Stimulated activated CD4-positive, alpha-beta T cell treated with anti-CD3 and anti-CD28 coated beads, Interleukin-1b, Interleukin-23, amount 100 ng/mL, for 4 hours (primary cell): ENCODE measurements around the gene GPR75.
"Not testable (repeated sequence)": the region's sequence is repeated elsewhere in the genome, so short reads cannot be mapped to it uniquely, and the experiment has no call there.

Experiments
- DNase-seq, 2 donors: peaks; one replicate each; pipeline ENCODE4 v3.0.0-alpha.2; 2020; ENCODE audit warnings: low read depth in 2 of 2

The GPR75 gene

DNA sequence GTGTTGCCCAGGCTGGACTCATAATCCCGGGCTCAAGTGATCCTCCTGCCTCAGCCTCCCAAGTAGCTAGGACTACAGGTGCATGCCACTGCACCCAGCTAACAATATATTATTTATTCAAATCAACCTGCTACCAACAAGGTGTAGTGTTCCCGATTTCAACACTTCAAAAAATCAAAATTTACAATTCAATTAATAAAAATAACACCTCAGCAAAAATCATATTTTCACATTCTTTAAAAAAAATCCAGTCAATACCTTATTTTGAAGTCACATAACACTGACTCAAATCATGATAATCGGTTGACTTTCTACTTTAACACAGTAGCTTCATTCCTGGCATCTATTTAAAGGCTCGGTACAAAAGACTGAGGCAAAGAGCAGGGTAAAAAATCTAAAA is 7.2 kb downstream of the GPR75 start:
- DNase-seq = no peak

DNA sequence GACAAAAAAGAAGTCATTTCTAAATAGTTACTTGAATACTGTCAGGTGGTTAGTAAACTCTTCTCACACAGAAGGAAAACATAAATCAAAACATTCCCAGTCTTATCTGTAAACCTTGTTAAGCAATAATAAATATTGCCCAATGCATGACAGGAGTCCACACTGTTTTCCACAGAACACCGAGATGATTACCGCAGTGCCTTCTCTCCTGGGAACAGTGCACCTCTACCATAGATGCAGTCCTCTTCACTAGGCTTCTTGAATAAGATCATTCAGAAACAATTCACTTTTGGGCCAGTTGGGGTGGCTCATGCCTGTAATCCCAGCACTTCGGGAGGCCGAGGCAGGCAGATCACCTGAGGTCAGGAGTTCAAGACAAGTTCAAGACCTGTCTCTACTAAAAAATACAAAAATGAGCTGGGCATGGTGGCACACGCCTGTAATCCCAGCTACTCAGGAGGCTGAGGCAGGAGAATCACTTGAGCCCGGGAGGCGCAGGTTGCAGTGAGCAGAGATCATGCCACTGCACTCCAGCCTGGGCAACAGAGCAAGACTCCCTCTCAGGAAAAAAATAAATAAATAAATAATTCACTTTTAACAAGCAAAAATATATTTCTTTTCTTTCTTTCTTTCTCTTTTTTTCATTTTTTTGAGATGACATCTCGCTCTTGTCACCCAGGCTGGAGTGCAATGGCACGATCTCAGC is 8.6 kb downstream of the GPR75 start:
- not testable (repeated sequence) for DNase-seq

DNA sequence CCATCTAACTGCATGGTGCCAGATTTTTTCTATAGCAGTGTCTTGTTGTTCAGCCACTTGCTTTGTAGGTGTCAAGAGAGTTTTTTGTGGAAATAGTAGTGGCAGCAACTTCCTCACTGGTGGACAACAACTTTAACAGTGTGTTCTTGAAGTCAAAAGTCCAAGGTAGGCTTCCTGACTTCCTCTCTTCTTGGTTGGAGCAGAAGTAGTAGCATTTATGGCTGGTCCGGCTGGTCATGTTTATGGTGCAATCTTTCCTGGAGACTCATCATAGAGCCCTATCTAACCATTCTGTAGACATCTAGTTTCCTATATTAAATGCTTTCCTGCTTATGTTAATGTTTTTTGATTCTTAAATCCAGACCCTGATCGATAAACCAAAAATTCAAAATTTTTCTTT is 11.7 kb downstream of the GPR75 start:
- no peak for DNase-seq

DNA sequence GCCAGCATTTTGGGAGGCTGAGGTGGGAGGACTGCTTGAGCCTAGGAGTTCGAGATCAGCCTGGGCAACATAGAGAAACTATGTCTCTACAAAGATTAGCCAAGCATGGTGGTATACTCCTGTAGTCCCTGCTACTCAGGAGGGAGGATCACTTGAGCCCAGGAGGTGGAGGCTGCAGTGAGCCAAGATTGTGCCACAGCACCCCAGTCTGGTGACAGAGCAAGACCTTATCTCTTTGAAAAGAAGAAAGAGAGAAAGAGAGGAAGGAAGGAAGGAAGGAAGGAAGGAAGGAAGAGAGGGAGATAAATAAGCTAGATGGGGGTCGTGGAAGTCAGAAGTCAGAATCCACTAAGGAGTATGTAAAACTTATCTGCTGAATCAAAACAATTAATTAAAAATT is 16.2 kb downstream of the GPR75 start:
- no peak for DNase-seq

DNA sequence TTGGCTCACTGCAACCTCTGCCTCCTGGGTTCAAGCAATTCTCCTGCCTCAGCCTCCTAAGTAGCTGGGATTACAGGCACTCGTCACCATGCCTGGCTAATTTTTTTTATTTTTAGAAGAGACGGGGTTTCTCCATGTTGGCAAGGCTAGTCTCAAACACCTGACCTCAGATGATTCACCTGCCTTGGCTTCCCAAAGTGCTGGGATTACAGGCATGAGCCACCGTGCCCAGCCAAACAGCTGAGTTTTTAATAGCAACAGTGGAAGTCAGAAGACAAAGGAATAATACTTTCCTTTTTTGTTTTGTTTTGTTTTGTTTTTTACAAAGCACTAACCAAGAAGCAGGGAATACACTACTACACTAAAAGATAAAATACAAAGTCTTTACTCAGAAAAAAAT is 16.9 kb downstream of the GPR75 start:
- DNase-seq = no peak

DNA sequence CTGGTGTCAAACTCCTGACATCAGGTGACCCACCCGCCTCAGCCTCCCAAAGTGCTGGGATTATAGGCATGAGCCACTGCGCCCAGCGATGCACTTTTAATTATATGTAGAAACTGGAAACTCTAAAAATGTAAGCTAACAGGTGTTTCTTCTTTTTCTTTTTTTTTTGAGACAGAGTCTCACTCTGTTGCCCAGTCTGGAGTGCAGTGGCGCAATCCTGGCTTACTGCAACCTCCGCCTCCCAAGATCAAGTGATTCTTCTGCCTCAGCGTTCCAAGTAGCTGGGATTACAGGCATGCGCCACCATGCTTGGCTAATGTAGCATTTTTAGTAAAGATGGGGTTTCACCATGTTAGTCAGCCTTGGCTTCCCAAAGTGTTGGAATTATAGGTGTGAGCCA is 18.1 kb downstream of the GPR75 start:
- not testable (repeated sequence) for DNase-seq

DNA sequence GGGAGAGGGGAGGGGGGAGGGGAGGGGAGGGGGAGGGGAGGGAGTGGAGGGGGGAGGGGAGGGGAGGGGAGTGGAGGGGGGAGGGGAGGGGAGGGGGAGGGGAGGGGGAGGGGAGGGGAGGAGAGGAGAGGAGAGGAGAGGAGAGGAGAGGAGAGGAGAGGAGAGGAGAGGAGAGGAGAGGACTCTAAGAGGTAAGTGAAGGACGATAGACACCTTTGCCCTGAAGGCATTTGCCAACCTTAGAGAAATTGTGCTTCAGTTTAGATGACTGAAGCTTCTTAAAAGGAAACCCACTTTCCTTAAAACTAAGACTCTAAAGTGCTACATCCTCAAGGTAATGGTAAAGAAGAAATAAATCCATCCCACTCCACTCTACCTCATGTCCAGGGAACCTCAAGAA is 19.2 kb downstream of the GPR75 start:
- no peak for DNase-seq

DNA sequence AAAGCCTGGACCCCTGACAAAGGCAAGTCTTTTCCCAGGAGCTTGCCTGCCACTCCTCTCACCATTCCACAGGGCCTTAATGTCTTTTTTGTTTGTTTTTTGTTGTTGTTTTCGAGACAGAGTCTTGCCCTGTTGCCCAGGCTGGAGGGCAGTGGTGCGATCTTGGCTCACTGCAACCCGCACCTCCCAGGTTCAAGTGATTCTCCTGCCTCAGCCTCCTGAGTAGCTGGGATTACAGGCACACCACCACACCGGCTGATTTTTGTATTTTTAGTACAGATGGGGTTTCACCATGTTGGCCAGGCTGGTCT is 29.8 kb downstream of the GPR75 start:
- not testable (repeated sequence) for DNase-seq

DNA sequence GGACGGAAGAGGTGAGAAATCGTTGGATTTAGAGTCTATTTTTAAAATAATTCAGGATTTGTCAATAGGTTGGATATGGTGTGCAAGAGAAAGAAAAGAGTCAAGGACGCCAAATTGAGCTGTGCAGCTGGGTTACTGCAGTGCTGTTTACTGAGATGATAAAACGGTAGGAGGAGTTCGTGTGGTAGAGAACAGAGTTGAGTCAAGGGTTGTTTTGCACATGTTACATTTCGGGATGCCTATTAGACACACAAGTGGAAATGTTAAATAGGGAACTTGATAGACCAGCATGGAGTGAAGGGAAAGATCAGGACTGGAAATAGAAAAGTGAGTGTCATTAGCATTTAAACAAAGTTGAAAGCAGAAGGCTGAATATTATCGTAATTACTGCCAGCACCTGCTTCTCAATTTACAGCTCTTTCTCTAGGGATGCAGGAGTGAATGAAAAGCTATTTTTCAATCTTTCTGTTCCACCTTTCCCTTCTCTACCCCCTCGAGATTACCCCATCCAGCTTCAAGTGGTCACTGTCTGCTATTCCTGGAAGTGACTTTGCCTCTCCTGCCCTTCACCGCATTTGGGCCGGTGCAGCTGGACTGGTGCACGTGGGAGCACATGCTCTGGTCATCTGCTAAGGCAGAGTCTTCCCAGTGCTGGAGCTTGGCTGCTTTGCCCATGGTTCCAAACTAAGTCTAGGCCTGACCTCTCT is 30.3 kb downstream of the GPR75 start:
- no peak for DNase-seq

DNA sequence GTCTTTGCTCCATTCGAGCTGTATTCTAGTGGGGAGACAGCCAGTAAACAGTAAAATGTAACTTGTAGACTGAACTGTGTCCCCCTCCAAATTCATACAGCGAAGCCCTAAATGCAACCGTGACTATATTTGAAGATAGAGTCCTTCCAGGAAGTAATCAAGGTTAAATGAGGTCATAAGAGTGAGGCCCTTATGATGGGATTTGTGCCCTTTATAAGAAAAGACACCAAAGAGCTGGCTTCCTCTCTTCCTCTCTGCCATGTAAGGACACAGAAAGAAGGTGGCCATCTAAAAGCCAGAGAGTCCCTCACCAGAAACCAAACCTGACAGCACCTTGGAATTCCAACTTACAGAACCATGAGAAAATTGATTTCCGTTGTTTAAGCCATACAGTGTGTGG is 31.4 kb downstream of the GPR75 start:
- no peak for DNase-seq

DNA sequence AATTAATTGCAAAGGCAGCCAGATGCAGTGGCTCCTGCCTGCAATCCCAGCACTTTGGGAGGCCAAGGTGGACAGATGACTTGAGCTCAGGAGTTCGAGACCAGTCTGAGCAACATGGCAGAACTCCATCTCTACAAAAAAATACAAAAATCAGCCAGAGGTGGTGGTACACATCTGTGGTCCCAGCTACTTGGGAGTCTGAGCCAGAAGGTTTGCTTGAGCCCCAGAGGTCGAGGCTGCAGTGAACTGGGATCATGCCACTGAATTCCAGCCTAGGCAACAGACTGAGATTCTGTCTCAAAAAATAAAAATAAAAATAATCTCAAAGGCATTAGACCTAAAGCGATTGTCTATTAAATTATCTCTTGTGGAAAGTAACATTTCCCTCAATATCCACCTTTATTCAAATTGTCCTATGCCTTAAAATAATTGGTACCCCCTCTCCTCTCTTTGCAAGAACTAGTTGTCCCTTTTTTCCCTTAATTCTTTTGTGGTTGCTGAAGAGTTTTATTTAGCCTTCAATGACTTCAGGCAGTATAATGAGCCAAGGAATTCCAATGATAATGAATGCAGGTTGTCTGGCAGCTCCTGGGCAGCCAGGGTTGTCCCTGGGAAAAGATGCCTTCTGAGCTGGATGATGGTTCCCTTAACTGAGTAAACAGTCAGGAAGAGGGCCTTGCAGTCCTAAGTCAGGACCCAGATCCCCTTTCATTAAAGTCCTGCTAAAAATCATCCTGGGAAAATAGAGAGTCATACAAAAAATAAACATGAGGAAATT is 32.2 kb downstream of the GPR75 start:
- no peak for DNase-seq

DNA sequence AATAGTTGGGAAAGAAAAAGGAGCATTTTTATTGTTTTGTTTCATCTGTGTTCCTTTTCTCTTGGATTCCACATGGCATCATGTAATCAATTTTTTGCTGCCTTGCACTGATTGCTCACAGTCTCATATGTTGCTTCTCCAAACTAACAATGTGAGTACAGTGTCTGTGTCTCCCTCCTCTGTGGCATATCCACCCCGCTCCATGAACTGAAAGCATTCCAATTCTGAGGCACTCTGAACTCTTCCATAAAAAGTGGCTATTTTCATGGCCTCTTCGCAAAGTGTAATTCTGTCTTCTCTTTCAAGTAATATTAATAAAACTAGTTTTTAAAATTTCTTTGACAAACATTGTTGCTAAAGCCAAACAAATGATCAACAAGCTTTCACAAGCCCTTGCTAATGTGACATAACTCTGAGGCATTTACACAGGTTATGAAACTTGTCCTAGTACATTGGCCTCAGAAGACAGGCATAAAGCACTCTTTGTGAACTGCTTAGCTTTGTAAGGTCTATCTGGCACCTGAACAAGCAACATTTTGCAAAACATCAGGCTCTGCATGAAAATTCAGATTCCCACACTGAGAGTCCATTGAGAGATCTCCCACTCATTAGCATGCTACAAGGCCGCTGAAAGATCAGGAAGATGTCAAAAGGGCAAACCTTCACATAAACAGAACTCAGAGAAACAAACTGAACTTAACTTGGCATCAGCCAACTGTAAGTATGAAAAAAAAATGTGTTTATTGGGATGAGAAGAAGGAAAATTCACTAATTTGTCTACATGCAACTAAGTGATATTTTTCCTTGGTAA is 33.0 kb downstream of the GPR75 start:
- no peak for DNase-seq

DNA sequence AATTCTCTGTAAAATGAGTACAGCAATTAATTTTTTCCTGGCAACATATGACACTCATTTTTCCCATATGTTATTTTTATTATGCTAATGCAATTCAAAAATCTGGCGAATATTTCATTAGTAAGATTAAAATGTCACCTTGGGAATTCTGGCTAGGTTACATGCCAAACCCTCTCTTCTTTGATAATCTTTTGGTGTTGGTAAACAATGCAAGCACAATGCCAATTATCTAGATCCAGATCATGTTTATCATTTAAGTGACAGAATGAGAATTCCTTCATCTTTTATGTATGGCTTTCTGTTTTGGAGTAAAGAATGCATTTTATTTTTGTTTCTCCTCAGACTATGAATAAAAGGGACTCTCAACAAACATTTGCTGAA is 33.7 kb downstream of the GPR75 start:
- no peak for DNase-seq

DNA sequence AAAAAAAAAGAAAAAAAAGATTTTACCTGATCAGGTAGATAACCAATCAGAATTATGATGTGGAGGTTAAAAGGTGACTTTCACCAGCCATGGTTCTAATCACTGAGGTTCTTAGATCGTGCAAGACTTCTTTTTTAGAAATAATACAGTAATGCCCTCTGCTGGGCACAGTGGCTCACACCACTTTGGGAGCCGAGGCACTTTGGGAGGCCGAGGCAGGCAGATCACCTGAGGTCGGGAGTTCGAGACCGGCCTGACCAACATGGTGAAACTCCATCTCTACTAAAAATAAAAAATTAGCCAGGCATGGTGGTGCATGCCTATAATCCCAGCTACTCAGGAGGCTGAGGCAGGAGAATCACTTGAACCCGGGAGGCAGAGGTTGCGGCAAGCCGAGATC is 36.1 kb downstream of the GPR75 start:
- peak in 1 of 2 donors; percentile 3 for DNase-seq

DNA sequence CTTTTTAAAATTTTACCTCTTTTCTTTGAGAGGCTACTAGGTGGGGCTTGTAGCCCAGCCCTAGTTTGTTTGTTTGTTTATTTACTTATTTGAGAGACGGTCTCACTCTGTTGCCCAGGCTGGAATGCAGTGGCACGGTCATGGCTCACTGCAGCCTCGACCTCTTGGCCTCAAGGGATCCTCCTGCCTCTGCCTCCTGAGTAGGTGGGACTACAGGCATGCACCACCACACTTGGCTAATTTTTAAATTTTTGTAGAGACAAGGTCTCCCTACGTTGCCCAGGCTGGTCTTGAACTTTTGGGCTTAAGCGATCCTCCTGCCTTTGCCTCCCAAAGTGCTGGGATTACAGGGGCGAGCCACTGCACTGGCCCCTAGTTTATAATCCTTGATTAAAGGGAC is 38.0 kb downstream of the GPR75 start:
- DNase-seq = no peak

DNA sequence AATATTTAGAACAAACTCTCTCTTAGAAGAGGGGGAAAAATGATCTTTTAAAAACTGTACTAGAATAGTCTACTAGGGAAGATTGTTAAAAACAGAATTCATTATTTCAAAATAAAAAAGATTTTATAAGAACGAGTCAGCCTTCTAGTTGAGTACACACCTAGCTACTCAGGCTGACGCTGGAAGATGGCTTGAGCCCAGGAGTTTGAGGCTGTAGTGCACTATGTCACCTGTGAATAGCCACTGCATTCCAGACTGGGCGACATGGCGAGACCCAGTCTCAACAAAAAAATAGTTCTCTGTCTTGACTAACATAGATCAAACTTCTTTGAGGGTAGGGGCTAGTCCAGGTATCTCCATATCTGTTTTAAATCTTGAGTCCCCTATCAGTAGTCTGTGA is 39.1 kb downstream of the GPR75 start:
- no peak for DNase-seq

DNA sequence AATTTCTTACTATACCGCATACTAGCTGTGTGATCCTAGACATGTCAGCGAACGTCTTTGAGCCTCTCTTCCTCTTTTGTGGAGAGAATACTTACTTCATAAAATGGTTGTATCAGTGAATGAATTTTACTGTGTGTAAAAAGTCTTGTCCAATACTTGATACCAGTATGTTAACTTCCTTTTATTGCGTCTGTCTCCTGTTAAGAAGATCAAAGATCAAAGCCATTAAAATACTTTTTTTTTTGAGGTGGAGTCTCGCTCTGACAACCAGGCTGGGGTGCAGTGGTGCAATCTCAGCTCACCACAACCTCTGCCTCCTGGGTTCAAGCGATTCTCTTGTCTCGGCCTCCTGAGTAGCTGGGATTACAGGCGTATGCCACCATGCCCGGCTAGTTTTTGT is 39.7 kb downstream of the GPR75 start:
- DNase-seq = no peak

DNA sequence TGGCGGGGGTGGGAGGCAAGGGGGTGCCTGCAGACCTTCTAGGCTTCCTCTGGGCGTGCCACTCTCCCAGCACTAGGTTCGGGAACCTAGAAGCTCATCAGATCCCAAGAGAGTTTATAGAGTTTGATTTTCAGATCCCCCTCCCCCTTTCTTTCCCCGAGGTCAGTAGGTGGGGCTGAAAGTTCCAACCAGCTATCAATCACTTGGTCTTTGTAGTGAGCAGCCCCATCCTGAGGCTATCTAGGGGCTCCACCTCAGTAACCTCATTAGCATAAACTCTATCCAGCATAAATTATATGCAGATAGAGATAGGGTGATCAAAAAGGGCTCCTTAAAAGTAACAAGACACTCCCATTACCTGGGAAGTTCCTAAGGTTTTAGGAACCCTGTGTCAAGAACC is 40.1 kb downstream of the GPR75 start:
- DNase-seq = no peak

DNA sequence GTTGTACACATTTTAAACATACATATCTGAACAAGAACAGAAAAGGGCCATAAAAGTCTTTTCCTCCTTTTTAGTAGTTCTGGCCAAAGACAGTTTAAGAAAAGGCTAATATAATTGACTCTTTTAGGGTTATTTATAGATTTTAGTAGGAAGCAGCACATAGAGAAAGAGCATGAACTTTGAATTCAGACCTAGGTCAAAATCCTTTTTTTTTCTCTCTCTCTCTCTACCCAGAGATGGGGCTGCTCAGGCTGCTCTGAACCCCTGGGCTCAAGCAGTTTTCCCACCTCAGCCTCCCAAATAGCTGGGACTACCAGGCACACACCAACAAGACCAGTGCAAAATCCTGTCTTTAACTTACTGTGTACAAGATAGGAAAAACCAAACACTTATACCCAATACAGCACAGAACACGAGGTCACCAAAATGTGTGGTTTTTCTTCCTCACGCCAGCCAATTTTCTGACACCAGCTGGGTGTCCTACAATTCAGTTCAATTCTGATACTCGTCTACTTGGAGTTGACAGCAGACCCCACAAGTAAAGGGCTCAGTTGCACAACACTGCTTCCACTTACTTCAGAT is 40.8 kb downstream of the GPR75 start:
- no peak for DNase-seq

DNA sequence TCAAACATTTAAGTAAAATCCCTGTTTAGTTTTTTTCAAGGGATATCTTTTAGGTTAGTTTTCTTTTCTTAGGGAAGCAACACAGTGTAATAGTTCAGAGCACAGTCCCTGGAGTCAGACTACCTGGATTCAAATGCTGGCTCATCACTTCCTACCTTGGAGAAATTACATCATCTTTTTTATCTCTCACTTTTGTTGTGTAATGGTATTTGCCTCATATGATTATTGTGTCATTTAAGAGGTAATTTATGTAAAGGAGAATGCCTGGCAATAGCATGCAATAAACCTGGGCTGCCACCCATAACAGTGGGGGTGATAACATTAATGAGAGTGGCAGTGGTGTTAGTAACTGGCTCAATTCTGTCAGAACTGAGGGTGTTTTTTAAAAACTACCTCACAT is 46.6 kb downstream of the GPR75 start:
- no peak for DNase-seq

DNA sequence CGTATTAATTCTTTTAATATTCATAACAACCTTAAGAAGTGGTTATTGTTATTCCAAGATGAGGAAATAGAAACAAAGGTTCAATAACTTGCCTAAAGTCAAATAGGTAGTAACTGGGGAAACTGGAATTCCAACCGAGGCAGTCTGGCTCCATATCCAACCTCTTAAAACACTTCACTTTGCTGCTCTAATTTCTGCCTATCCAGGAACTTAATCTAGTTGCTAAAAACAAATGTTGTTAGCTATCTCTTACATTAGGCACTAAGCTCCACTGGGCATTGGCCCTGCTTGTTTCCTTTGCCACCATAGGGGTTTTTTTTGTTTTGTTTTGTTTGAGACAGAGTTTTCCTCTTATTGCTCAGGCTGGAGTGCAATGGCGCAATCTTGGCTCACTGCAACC is 48.2 kb downstream of the GPR75 start:
- no peak for DNase-seq
